ENCODE results near the gene FAM222B.

GRCh38 chr17:28885363-28885762, 42.8 kb upstream of the FAM222B start:
- TF ChIP-seq E2F3 (CRISPR knock-in tag; IDR thresholded peaks at IDR 0.05) (no peak), CTCF (IDR thresholded peaks at IDR 0.05 in 2 of 3, conservative IDR thresholded peaks at IDR 0.05 in 1 of 3; ENCODE audit: insufficient read depth in 2 of 3, low read depth in 1 of 3, low read length in 3 of 3) (no peak), POLR2A (conservative IDR thresholded peaks at IDR 0.05) (no peak), GTF2F1 (IDR thresholded peaks at IDR 0.05; ENCODE audit: low read depth, low read length) (no peak), ZFP91 (CRISPR knock-in tag; IDR thresholded peaks at IDR 0.05) (no peak), KLF6 (CRISPR knock-in tag; IDR thresholded peaks at IDR 0.05; ENCODE audit: borderline replicate concordance) (no peak), STAT5A (IDR thresholded peaks at IDR 0.05; ENCODE audit: borderline replicate concordance, low read length) (no peak), E2F4 (CRISPR knock-in tag; IDR thresholded peaks at IDR 0.05; ENCODE audit: low read depth) (no peak), CHD4 (IDR thresholded peaks at IDR 0.05; ENCODE audit: insufficient read depth, insufficient replicate concordance, low read depth, low read length, poor library complexity, severe bottlenecking) (no peak), RAD21 (CRISPR knock-in tag; conservative IDR thresholded peaks at IDR 0.05 in 1 of 2, IDR thresholded peaks at IDR 0.05 in 1 of 2) (no peak), TBL1XR1 (IDR thresholded peaks at IDR 0.05; ENCODE audit: low read length in 2 of 2) (no peak), JUND (IDR thresholded peaks at IDR 0.05; ENCODE audit: borderline replicate concordance, low read depth, low read length) (no peak), JUND (tag; IDR thresholded peaks at IDR 0.05; ENCODE audit: borderline replicate concordance, low read depth, low read length) (no peak), GABPB1 (CRISPR knock-in tag; IDR thresholded peaks at IDR 0.05) (no peak)

Measured in K562 (cell line).